Spleen (tissue), 11 donors: ENCODE results near the gene PIGN. TPM values are rescaled to one million over a fixed set of nuclear protein-coding genes. Genes with fewer than 3 reads are reported as not detected.
A peak's percentile ranks its signal among the peaks of the same experiment; 100 is the strongest.

ENCODE experiments used
- DNase-seq: peaks from one replicate; pipeline ENCODE4 v3.0.0-alpha.2; 2020
- H3K27ac ChIP-seq, 8 donors: fragments of 200-600 bp; sonication (generic) in 7 of 8; 1 replicate in 4 of 8; 2 replicates in 4 of 8; pipeline versions ENCODE4 v1.5.0 to v1.8.0; 2016 to 2021; ENCODE audit warnings: inconsistent platforms in 4 of 8, mild to moderate bottlenecking in 4 of 8, moderate library complexity in 1 of 8
- H3K27me3 ChIP-seq, 7 donors: fragments of 200-600 bp; sonication (generic) in 6 of 7; replicated peaks in 1 of 7; 1 replicate in 4 of 7; 2 replicates in 3 of 7; pipeline versions ENCODE4 v1.5.0 to v1.8.0; 2016 to 2021; ENCODE audit warnings: inconsistent platforms in 3 of 7, mild to moderate bottlenecking in 1 of 7
- H3K36me3 ChIP-seq, 6 donors: fragments of 200-600 bp; sonication (generic) in 5 of 6; 1 replicate in 4 of 6; 2 replicates in 2 of 6; pipeline versions ENCODE4 v1.5.0 to v1.8.0; 2016 to 2021; ENCODE audit warnings: inconsistent platforms in 2 of 6
- H3K4me1 ChIP-seq, 6 donors: fragments of 200-600 bp; sonication (generic) in 5 of 6; 1 replicate in 3 of 6; 2 replicates in 3 of 6; pipeline versions ENCODE4 v1.5.0 to v1.8.0; 2016 to 2021; ENCODE audit warnings: inconsistent platforms in 3 of 6
- H3K4me3 ChIP-seq, 8 donors: fragments of 200-600 bp; sonication (generic) in 7 of 8; 1 replicate in 4 of 8; 2 replicates in 4 of 8; pipeline versions ENCODE4 v1.5.0 to v1.8.0; 2016 to 2021; ENCODE audit warnings: inconsistent platforms in 4 of 8, mild to moderate bottlenecking in 4 of 8, moderate library complexity in 2 of 8
- H3K9me3 ChIP-seq, 8 donors: fragments of 200-600 bp; sonication (generic) in 7 of 8; 1 replicate in 4 of 8; 2 replicates in 4 of 8; pipeline versions ENCODE4 v1.5.0 to v1.8.0; 2016 to 2021; ENCODE audit warnings: inconsistent platforms in 4 of 8
- POLR2A ChIP-seq, 3 donors: fragments of 450-650 bp; IDR thresholded peaks; one replicate each; pipeline ENCODE4 v1.5.1; 2017; ENCODE audit warnings: antibody characterized with exemption in 3 of 3, mild to moderate bottlenecking in 1 of 3
- POLR2AphosphoS5 ChIP-seq, 3 donors: sonication (generic); formaldehyde crosslinking; IDR thresholded peaks; one replicate each; pipeline ENCODE4 v1.5.1; 2017; ENCODE audit warnings: antibody characterized with exemption in 3 of 3
- WGBS, 5 donors: extraction: QIAGEN DNeasy Blood & Tissue Kit in 3 of 5; methylation state at CpG; one replicate each; pipeline versions ENCODE4 v1.1.5 to v1.1.7; 2013 to 2018; 5-methylcytosine and 5-hydroxymethylcytosine counted together
- intact Hi-C: fragments of 100-400 bp; cut with DNase I; formaldehyde crosslinking; loops from one replicate; pipeline ENCODE4 v1.15.0; 2023; ENCODE audit warnings: low total_unique reads
- polyA plus RNA-seq, 3 donors: library from polyadenylated mRNA; stranded (reverse); fragments of 200-250 nt; gene quantifications; one replicate each; pipeline ENCODE4 v1.2.1, GENCODE V29; 2013
- total RNA-seq, 7 donors: library from RNA; depleted of rRNA in 3 of 7; stranded (reverse); fragments of >200 nt in 3 of 7; fragmentation: NEBNext Ultra II Directional in 4 of 7; extraction: Animal tissue kit (Norgen Biotek cat#: 25700) in 4 of 7; gene quantifications; one replicate each; pipeline versions ENCODE4 v1.1.0 to v1.2.1, GENCODE V29; 2016 to 2021
- TF ChIP-seq, protein P1 (sequence below), 11 experiments: fragments of 200-600 bp in 7 of 11; fragments of 450-650 bp in 4 of 11; sonication (generic) in 4 of 11; IDR thresholded peaks in 8 of 11; conservative IDR thresholded peaks in 3 of 11; 1 replicate in 7 of 11; 2 replicates in 4 of 11; pipeline versions ENCODE4 v1.4.0 to v1.8.0; 2016 to 2021; ENCODE audit warnings: antibody characterized with exemption in 11 of 11, inconsistent platforms in 4 of 11, mild to moderate bottlenecking in 1 of 11
- donor health status: healthy with polysubstance abuse.
- donor health status: DM: no; HTN: no; CAD: no; lungs with moderate emphysema.
- donor health status: DM: no; HTN: no; CAD: no.
- donor health status: Bipolar disorder and iron deficiency.
- donor health status: healthy.
- donor health status: DM: no; HTN: no; CAD: no.
- donor health status: DM: yes; HTN: yes; CAD: no.

The PIGN gene
- total and polyA plus RNA-seq, 10 donors, result 4.0 to 41.4 (median 25.4) TPM

DNA sequence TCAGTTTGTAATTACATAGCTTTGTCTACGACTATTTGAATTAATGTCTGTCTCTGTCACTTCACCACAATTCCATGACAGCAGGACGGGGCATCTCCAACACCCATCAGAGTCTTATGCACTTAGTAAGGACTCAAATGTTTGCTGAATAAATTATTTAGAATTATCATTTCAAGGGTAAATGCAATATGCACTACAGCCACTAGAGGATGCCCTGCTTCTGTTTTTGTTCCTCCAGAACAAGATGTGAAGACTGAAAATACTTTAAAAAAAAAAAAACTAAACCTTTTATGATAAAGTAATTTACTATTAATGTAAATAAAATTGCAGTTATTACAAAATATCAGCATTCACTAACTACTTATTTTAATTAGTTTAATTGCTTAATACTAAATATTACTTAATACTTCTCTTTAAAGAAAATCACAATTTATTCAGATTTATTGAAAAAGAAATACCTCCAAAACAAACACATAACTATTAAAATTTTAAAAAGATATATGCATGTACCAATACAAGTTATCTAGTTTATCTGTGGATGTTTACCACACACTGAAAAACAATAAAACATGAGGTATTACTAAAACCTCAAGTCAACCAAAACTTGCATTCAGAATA lies 3.2 kb downstream of the PIGN start:
- TF ChIP-seq POLR2A (IDR thresholded peaks at IDR 0.05) (no peak), POLR2AphosphoS5 (IDR thresholded peaks at IDR 0.05) (no peak)
- TF ChIP-seq, protein P1, sequence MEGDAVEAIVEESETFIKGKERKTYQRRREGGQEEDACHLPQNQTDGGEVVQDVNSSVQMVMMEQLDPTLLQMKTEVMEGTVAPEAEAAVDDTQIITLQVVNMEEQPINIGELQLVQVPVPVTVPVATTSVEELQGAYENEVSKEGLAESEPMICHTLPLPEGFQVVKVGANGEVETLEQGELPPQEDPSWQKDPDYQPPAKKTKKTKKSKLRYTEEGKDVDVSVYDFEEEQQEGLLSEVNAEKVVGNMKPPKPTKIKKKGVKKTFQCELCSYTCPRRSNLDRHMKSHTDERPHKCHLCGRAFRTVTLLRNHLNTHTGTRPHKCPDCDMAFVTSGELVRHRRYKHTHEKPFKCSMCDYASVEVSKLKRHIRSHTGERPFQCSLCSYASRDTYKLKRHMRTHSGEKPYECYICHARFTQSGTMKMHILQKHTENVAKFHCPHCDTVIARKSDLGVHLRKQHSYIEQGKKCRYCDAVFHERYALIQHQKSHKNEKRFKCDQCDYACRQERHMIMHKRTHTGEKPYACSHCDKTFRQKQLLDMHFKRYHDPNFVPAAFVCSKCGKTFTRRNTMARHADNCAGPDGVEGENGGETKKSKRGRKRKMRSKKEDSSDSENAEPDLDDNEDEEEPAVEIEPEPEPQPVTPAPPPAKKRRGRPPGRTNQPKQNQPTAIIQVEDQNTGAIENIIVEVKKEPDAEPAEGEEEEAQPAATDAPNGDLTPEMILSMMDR (IDR thresholded peaks at IDR 0.05 in 8 of 11, conservative IDR thresholded peaks at IDR 0.05 in 3 of 11), result peak; percentile 70 to 94 (median 86)
- no peak overlapping the region for H3K4me3 ChIP-seq
- no peak for DNase-seq
- H3K9me3 ChIP-seq, result no peaks in the 10 kb centered on the region
- 4 to 12% (median 11%) methylated on average over 2 of the region's 2 CpGs for WGBS, 5 donors
- no peaks in the 10 kb centered on the region for H3K36me3 ChIP-seq
- H3K27ac ChIP-seq, result no peak overlapping the region
- H3K4me1 ChIP-seq, result peaks cover 7 to 58% (median 26%) of the 10 kb centered on the region in 6 donors
- no peaks in the 10 kb centered on the region for H3K27me3 ChIP-seq
- intact Hi-C loops, result loop anchor here (10.0 kb wide), 1 partner anchor 341 kb away; the partner anchor contains the start of gene ZCCHC2

DNA sequence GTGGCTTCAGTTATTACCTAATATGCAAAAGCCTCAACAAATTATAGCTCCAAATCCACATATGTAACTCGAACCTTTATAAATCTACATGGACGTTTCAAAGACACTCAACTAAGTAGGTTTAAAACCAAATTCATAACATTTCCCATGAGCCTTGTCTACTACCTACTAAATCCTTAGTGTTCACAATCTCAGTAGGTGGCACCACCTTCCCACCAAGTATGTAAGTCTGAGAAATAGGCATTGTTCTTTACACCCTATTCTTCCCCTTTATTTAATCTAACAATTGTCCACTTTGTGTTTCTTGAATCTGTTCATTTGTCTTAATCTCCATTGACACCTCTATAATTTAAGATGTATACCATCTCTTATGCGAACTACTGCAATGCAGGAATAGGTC lies 4.6 kb downstream of the PIGN start:
- DNase-seq, result no peak
- WGBS, 5 donors, result 60 to 81% (median 68%) methylated on average over 3 of the region's 3 CpGs
- TF ChIP-seq POLR2AphosphoS5 (IDR thresholded peaks at IDR 0.05) (no peak), POLR2A (IDR thresholded peaks at IDR 0.05) (no peak)
- TF ChIP-seq, protein P1 (IDR thresholded peaks at IDR 0.05 in 8 of 11, conservative IDR thresholded peaks at IDR 0.05 in 3 of 11), result no peak
- Histone ChIP-seq H3K9me3 (no peaks in the 10 kb centered on the region), H3K4me3 (no peak overlapping the region), H3K27me3 (no peaks in the 10 kb centered on the region), H3K4me1 (peaks cover 0 to 46% (median 18%) of the 10 kb centered on the region in 6 donors), H3K27ac (no peak overlapping the region), H3K36me3 (no peaks in the 10 kb centered on the region)
- intact Hi-C loops, result loop anchor here (10.0 kb wide), 1 partner anchor 343 kb away; the partner anchor contains the start of gene ZCCHC2

DNA sequence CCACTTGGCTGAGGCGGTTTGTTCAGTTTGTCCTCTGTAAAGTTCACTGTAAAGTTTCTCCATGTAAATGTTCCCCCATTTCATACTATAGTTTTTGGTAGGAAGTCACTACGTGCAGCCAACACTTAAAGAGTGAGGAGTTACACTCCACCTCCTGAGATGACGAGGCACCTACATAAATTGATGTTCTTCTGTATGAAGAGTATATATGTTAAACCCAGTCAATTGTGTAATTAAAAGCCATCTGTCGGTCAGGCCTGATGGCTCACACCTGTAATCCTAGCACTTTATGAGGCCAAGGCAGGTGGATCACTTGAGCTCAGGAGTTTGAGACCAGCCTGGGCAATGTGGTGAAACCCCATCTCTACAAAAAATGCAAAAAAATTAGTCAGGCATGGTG lies 7.6 kb downstream of the PIGN start:
- H3K4me1 ChIP-seq, result peaks cover 0 to 23% (median 6%) of the 10 kb centered on the region in 6 donors
- intact Hi-C loops, result no loop called here
- no peak overlapping the region for H3K27ac ChIP-seq
- no peaks in the 10 kb centered on the region for H3K27me3 ChIP-seq
- H3K36me3 ChIP-seq, result no peaks in the 10 kb centered on the region
- no peak for DNase-seq
- 81 to 93% (median 90%) methylated on average over 4 of the region's 4 CpGs for whole genome bisulfite sequencing, 5 donors
- no peak for TF ChIP-seq POLR2A (IDR thresholded peaks at IDR 0.05)
- TF ChIP-seq POLR2AphosphoS5 (IDR thresholded peaks at IDR 0.05), result no peak
- TF ChIP-seq, protein P1 (IDR thresholded peaks at IDR 0.05 in 8 of 11, conservative IDR thresholded peaks at IDR 0.05 in 3 of 11), result no peak
- H3K4me3 ChIP-seq, result no peak overlapping the region
- H3K9me3 ChIP-seq, result no peaks in the 10 kb centered on the region

DNA sequence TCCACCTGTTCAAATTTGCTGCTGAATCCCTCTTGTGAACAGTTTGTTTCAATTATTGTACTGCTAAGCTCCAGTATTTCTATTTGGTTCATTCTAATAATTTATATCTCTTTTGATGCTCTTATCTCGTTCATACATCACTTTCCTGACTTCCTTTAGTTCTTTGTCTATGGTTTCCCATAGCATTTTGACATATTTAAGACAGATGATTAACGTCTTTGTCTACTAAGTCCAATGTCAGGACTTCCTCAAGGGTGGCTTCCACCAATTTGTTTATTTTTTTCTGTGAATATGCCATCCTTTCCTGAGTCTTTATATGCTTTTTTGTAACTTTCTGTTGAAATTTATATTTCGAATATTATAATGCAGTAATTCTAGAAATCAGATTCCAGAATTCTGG lies 9.6 kb downstream of the PIGN start:
- TF ChIP-seq, protein P1 (IDR thresholded peaks at IDR 0.05 in 8 of 11, conservative IDR thresholded peaks at IDR 0.05 in 3 of 11), result no peak
- TF ChIP-seq POLR2AphosphoS5 (IDR thresholded peaks at IDR 0.05) (no peak), POLR2A (IDR thresholded peaks at IDR 0.05) (no peak)
- intact Hi-C loops, result no loop called here
- no peak for DNase-seq
- Histone ChIP-seq H3K27me3 (no peaks in the 10 kb centered on the region), H3K4me1 (peaks cover 0 to 8% (median 0%) of the 10 kb centered on the region in 6 donors), H3K27ac (no peak overlapping the region), H3K36me3 (peaks cover 0 to 9% (median 0%) of the 10 kb centered on the region in 6 donors), H3K4me3 (no peak overlapping the region), H3K9me3 (no peaks in the 10 kb centered on the region)
- 46 to 55% (median 51%) methylated on average over 3 of the region's 3 CpGs for WGBS, 5 donors
